ENCODE measurements around the gene ATP11A. TPM values are rescaled to one million over a fixed set of nuclear protein-coding genes. Genes with fewer than 3 reads are reported as not detected.

ATP11A gene
- total RNA-seq, 1 donor from 2014 or later = 22.1 TPM

DNA sequence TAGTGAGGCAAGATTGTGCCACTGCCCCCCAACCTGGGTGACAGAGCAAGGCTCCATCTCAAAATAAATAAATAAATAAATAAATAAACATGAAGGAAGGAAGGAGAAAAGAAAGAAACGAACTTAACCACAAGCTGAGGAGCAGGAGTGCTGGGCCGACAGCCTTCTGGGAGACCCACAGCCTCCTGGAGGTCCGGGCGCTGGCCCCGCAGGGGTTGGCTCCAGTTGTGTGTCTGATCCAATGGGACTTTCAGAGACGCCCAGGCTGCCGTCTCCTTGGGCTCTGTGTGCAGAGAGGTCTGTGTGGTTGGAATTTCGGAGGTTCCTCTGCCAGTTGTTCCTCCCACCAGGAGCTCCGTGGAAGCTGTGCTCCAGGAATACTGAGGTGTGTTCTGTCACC lies 243.1 kb downstream of the ATP11A start:
- no peak for DNase-seq

DNA sequence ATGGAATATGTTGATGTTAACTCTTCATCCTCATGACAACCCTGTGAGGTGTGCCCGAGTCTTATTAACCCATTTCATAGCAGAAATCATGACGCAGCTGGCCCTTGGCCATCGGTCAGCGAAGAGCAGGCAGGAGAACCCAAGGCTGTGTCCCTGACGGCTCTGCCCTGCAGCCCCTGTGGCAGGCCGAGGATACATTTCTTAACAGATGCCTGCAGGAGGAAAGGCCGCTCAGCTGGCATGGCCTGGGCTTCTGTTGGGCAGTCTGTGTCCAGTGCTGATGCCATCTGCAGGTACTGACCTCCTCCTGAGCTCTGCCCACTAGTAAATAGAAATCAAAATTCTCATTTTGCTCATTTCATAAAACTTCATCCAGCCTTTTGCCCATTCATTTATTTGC lies 243.8 kb downstream of the ATP11A start:
- no peak for DNase-seq

DNA sequence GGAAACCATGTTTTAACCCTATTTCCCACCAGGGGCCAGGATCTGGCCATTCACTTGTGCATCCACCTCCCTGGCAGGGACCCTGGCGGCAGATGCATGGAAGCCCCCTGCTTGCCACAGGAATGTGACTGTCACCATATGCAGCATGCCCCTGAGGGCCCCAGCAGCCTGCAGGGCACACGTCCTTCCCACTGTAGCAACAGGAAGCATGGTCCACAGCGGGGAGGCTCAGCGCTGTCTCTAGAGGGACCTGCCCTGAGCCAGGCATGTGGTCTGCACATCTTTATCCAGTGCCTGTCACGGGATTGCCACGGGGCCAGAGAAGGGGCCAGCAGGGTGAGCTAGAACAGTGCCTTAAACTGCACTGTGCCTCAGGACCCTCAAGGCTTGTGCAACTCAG lies 244.2 kb downstream of the ATP11A start:
- no peak for DNase-seq

Other genes with a start within 250 kb of the ATP11A start
- gene TUBGCP3, start 101.9 kb upstream of the ATP11A start, total RNA-seq = 25.5 TPM